ENCODE results near the gene ECE1.
A peak's percentile ranks its signal among the peaks of the same experiment; 100 is the strongest.
"Not testable (repeated sequence)": the region's sequence is repeated elsewhere in the genome, so short reads cannot be mapped to it uniquely, and the experiment has no call there.

ECE1 gene

GRCh38 chr1:21287905-21288514, 2.3 kb downstream of the ECE1 start:
- no peak for TF ChIP-seq SPI1 (IDR thresholded peaks at IDR 0.05; ENCODE audit: borderline replicate concordance, low read depth)
- TF ChIP-seq POLR2AphosphoS5 (IDR thresholded peaks at IDR 0.05; ENCODE audit: low read depth), result peak; percentile 62; the same call in 1 of the 2 replicates
- DNase-seq (ENCODE audit: low read depth in 1 of 2, low spot score in 1 of 2), result peak in 1 of 2 experiments; percentile 59
- no peak overlapping the region for H3K27ac ChIP-seq (replicated peaks)
- peaks cover 51% of the 10 kb centered on the region for H3K27me3 ChIP-seq (ENCODE audit: insufficient read depth, poor library complexity, severe bottlenecking)
- H3K4me3 ChIP-seq (replicated peaks; ENCODE audit: insufficient read depth, low read length), result no peak overlapping the region

- H3K27me3 ChIP-seq (ENCODE audit: insufficient read depth, poor library complexity, severe bottlenecking), result peaks cover 33% of the 10 kb centered on the region
- not testable (repeated sequence) for H3K4me3 ChIP-seq (replicated peaks; ENCODE audit: insufficient read depth, low read length); H3K27ac ChIP-seq (replicated peaks); DNase-seq (ENCODE audit: low read depth in 1 of 2, low spot score in 1 of 2)
Observed at GRCh38 chr1:21285386-21285785, 4.9 kb downstream of the ECE1 start.

- no peak overlapping the region for H3K4me3 ChIP-seq (replicated peaks; ENCODE audit: insufficient read depth, low read length)
- no peak for DNase-seq (ENCODE audit: low read depth in 1 of 2, low spot score in 1 of 2)
- TF ChIP-seq POLR2AphosphoS5 (IDR thresholded peaks at IDR 0.05; ENCODE audit: low read depth) (no peak), CTCF (IDR thresholded peaks at IDR 0.05; ENCODE audit: insufficient read depth, low read length) (no peak), GABPA (IDR thresholded peaks at IDR 0.05; ENCODE audit: low read depth) (no peak), REST (IDR thresholded peaks at IDR 0.05; ENCODE audit: insufficient replicate concordance, low read depth) (no peak), SPI1 (IDR thresholded peaks at IDR 0.05; ENCODE audit: borderline replicate concordance, low read depth) (no peak)
- H3K27me3 ChIP-seq (ENCODE audit: insufficient read depth, poor library complexity, severe bottlenecking), result peaks cover 31% of the 10 kb centered on the region
- no peak overlapping the region for H3K27ac ChIP-seq (replicated peaks)
Observed at GRCh38 chr1:21285055-21285372, 5.2 kb downstream of the ECE1 start.

GRCh38 chr1:21284206-21285054, 5.8 kb downstream of the ECE1 start:
- TF ChIP-seq CTCF (IDR thresholded peaks at IDR 0.05; ENCODE audit: insufficient read depth, low read length) (no peak), SPI1 (IDR thresholded peaks at IDR 0.05; ENCODE audit: borderline replicate concordance, low read depth) (peak; percentile 13; the same call in 1 of the 2 replicates)
- DNase-seq (ENCODE audit: low read depth in 1 of 2, low spot score in 1 of 2), result peak in 1 of 2 experiments; percentile 58
- Histone ChIP-seq H3K27ac (replicated peaks) (no peak overlapping the region), H3K4me3 (replicated peaks; ENCODE audit: insufficient read depth, low read length) (no peak overlapping the region), H3K27me3 (ENCODE audit: insufficient read depth, poor library complexity, severe bottlenecking) (peaks cover 28% of the 10 kb centered on the region)

- Histone ChIP-seq H3K27ac (replicated peaks) (no peak overlapping the region), H3K4me3 (replicated peaks; ENCODE audit: insufficient read depth, low read length) (no peak overlapping the region), H3K27me3 (ENCODE audit: insufficient read depth, poor library complexity, severe bottlenecking) (peaks cover 19% of the 10 kb centered on the region)
- no peak for DNase-seq (ENCODE audit: low read depth in 1 of 2, low spot score in 1 of 2)
- TF ChIP-seq REST (IDR thresholded peaks at IDR 0.05; ENCODE audit: insufficient replicate concordance, low read depth), result no peak
- no peak for TF ChIP-seq CTCF (IDR thresholded peaks at IDR 0.05; ENCODE audit: insufficient read depth, low read length)
- TF ChIP-seq SPI1 (IDR thresholded peaks at IDR 0.05; ENCODE audit: borderline replicate concordance, low read depth), result no peak
- no peak for TF ChIP-seq GABPA (IDR thresholded peaks at IDR 0.05; ENCODE audit: low read depth)
- TF ChIP-seq POLR2AphosphoS5 (IDR thresholded peaks at IDR 0.05; ENCODE audit: low read depth), result no peak
Observed at GRCh38 chr1:21283524-21283923, 6.7 kb downstream of the ECE1 start.

- peaks cover 16% of the 10 kb centered on the region for H3K27me3 ChIP-seq (ENCODE audit: insufficient read depth, poor library complexity, severe bottlenecking)
- H3K27ac ChIP-seq (replicated peaks); DNase-seq (ENCODE audit: low read depth in 1 of 2, low spot score in 1 of 2); H3K4me3 ChIP-seq (replicated peaks; ENCODE audit: insufficient read depth, low read length): not testable (repeated sequence)
Observed at GRCh38 chr1:21282020-21282419, 8.2 kb downstream of the ECE1 start.

All from HL-60 (cell line).